NCI-H1930 (cell line): ENCODE data around the gene SV2B.

ENCODE experiments used
- DNase-seq, 2 experiments: peaks; one replicate each; lab custom pipeline; 2025; lab: John Stamatoyannopoulos, UW

The SV2B gene

GRCh38 chr15:91141097-91141496 is 41.0 kb downstream of the SV2B start:
- DNase-seq = no peak

- DNase-seq = no peak
Measured at GRCh38 chr15:91142106-91142744, 42.2 kb downstream of the SV2B start.

DNA sequence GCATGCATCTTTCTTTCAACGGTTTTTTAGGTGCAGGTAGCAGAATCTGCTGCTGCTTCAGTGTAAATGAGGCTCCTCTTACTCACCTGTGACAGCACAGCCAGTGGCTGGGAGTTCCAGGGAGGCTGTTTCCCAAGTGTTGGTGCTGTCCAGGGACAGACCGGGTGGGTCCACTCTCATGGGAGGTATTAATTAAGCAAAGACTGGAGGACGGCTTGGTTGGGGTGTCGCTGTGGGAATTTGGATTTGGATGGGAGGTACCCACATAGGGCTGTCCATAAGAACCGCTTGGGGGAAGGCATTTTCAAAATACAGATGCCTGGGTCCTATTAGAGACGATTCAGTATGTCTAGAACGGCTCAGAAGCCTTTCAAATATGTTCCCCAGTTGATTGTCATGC is 42.9 kb downstream of the SV2B start:
- DNase-seq = no peak

- no peak for DNase-seq
Measured at GRCh38 chr15:91146728-91147127, 46.7 kb downstream of the SV2B start.

- DNase-seq = no peak
Measured at GRCh38 chr15:91148243-91148642, 48.2 kb downstream of the SV2B start.

- DNase-seq = no peak
Measured at GRCh38 chr15:91150502-91151160, 50.6 kb downstream of the SV2B start.

GRCh38 chr15:91151781-91152563 is 51.9 kb downstream of the SV2B start:
- no peak for DNase-seq

- no peak for DNase-seq
Measured at GRCh38 chr15:91152896-91153581, 53.0 kb downstream of the SV2B start.

DNA sequence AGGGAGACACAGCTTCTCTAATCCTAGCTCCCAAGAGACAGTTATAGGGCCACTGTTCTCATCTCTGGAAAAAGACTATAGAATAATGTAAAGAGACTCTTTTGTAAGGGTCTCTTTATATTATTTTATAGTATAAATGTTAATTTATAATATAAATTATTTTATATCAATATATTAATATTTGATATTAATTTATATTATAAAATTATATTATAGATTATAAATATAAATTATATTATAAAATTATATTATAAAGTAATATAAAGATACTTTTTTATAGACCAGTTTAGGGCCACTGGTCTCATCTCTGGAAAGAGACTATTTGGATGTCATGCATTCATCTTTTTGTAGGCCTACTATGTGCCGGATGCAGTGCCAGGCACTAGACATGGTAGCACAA is 53.9 kb downstream of the SV2B start:
- no peak for DNase-seq

- DNase-seq = no peak
Measured at GRCh38 chr15:91156175-91156726, 56.2 kb downstream of the SV2B start.

DNA sequence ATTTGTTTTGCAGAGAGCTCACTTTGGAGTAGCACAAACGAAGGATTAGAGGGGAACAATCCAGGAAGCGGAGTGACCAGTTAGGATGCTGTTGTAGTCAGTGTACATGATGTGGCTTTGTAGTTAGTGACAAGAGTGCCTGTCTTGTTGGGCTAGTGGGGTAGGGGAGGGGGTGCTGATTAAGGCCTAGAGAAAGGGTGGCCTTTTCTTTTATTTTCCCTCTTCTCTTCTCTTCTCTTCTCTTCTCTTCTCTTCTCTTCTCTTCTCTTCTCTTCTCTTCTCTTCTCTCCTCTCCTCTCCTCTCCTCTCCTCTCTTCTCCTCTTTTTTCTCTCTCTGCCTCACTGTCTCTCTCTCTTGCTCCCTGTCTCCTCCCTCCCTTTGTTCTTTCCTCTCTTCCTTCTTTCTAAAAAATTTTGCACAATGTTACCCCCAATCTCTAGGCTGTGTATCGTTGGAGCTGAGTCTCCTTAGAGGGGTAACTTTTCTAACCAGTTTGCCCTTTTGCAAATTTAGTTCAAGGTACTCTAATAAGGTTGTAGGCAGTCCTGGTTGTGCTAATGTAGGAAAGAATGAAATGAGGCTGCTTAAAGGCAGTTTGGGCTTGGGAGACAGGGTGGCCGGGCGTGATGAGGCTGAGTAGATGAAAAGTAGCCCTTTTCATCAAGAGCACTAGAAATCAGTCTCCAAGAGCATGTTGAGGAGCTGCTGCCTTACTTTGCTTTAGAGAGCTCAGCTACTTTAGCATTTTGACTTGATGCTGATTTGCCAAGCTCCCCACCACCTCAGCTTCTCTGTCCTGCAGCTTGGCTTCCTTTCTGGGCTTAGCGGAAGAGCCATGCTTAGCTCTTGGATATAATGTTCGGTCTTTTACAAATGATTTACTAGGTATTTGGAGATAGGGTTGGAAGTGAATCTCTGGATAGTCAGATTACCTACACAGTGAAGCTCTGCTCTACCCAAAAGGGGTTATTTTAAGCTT is 58.6 kb downstream of the SV2B start:
- no peak for DNase-seq

- no peak for DNase-seq
Measured at GRCh38 chr15:91165850-91166249, 65.8 kb downstream of the SV2B start.

DNA sequence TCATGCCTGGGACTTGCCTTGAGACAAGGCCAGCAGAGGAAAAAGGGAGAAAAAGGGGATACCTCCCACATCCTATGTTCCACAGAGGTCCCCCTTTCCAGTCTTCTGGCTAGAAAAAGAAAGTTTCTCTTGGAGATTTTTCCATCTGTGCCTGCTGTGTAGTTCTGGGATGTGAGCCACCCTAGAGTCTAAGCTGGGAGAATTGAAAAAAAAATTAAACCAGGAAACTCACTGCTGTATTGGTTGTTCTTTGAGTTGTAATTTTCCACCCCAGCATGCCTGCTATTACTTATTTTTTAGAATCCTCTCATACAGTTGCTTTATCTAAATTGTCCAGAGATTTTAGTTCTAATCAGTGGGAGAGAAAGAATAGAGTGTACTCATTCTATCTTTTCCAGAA is 68.4 kb downstream of the SV2B start:
- DNase-seq = no peak

DNA sequence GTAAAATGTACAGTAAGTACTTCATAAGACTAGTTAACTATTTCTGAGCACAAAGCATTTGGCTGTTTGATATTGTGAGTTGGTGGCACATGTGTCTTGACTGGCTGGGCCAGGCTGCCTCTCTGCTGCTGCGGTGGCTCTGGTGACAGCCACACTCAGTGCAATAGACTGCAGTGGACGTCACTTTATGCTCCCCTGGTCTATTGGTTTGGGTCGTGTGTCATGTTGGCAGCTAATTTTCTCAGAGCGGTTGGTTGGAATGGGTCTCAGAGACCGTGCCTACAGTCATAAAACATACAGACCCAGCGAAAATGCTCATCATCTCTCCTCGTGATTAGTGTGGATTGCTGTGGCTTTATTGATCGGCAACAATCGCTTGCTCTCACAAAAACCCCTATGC is 71.3 kb downstream of the SV2B start:
- no peak for DNase-seq

GRCh38 chr15:91182101-91182500 is 82.0 kb downstream of the SV2B start:
- no peak for DNase-seq

GRCh38 chr15:91183596-91183995 is 83.5 kb downstream of the SV2B start:
- peak; percentile 21 to 30 for DNase-seq

- no peak for DNase-seq
Measured at GRCh38 chr15:91184441-91184840, 84.4 kb downstream of the SV2B start.

DNA sequence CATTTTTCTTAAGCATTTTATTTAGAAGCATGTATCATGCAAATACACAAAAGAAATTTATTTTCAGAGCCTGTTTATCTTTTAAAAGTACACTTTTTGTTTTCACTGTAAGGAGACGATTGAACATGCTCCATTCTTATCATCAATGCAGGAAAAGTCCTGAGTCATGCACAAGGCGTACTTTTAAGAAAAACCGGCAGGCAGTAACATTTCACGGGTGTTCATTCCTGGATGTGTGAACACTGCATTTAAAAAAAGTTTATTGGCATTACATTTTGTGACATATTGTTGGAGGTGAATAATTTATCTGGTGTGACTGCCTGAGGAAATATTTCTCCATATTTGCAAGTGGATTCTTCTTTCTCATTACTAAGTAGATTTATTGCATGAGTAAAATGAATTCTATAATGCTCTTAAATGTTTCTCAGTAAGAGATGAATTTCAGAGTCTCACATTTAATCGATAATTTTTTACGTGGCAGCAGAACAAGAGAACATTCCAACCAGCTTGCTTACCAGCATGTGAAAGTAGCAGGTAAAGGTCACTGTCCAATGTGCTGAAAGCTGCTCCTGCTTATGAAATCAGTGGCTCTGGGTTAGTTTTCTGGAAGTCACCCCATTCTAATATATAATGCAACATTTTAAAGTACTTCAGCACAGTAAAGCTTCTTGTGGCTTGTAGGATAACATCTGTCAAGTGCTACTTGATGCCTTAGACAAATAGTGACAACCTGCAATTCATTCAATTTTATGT is 87.0 kb downstream of the SV2B start:
- no peak for DNase-seq

GRCh38 chr15:91192285-91192684 is 92.2 kb downstream of the SV2B start:
- DNase-seq = no peak

GRCh38 chr15:91192690-91193377 is 92.8 kb downstream of the SV2B start:
- no peak for DNase-seq
